ENCODE data around the gene CATSPERE.
"Not testable (repeated sequence)": the region's sequence is repeated elsewhere in the genome, so short reads cannot be mapped to it uniquely, and the experiment has no call there.

CATSPERE gene

DNA sequence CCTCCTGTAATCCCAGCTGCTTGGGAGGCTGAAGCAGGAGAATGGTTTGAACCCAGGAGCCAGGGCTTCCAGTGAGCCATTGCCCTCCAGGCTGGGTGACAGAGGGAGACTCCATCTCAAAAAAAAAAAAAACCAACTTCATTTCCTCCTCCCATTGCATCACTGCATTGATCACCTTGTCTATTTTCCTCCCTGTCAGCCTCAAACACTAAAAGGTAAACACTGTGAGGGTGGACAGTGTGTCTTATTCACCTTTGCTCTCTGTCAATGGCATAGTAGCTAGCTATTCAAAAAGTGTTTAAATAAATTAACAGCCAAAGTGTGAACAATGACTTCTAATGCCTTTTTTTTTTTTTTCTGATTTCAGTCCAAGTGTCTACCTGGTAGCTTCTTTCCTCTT is 178.5 kb downstream of the CATSPERE start:
- DNase-seq: no peak

DNA sequence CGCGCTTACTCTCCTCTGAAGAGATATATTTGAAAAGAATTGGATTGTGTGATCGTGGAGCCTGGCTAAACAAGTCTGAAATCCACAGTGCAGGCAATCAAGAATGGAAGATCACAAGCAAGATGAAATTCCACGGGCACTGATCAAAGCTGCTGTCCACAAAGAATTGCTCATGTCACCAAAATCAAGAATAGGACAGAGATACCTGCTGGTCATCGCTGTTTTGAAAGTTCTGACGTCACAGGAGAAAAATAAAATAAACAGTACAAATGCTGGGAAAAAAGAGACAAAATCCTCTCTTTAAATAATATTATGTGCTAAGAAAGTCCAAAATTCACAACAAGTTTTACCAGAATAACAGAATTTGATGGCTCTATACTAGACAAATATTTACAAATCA is 179.8 kb downstream of the CATSPERE start:
- DNase-seq: no peak

DNA sequence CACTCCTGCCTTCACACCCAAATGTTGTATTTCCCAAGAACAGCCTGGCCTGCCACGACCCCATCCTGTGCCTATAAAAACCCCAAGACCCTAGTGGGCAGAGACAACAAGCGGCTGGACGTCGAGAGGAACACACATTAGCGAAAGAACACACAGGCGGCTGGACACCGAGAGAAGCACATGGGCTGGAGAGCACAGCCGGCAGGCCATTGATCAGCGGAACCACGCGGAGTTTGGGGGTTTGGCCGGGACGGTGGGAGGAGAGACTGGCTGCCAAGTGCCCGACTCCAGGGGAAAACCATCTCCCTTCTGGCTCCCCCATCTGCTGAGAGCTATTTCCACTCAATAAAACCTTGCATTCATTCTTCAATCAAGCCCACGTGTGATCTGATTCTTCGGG is 181.5 kb downstream of the CATSPERE start:
- DNase-seq: no peak

DNA sequence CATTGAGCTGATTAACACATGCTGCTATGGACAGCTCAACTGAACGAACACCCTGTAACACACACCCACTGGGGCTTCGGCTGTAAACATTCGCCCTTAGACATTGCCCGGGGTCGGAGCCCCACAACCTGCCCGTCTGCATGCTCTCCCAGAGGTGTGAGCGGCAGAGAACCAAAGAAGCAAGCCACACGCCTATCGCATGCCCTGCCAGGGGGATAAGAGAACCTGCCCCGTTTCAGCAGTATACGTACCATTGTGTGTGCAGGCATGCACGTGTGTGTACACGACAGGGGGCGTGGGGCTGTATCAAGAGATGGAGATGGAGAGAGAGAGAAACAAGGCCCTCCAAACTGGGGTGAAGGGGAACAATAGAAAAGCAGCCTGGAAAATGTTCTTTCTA is 181.9 kb downstream of the CATSPERE start:
- no peak for DNase-seq

DNA sequence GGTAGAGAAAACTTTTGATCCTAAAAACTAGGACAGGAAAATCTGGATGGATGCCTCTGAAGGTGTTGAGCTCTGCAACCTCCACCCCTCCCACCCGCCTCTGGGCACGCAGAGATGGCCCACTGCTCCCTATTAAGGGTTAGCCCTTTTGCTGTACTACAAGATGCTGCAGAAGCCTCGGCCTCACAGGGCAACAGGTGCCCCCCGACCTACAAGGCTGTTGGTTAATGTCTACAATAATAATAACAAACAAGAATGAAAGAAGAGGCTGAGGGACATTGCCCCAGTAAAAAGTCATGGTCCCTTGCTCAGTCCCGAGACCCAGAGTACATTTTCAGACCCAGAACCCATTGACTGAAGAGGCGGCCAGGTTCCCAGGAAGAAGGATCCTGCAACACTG is 184.3 kb downstream of the CATSPERE start:
- DNase-seq: no peak

DNA sequence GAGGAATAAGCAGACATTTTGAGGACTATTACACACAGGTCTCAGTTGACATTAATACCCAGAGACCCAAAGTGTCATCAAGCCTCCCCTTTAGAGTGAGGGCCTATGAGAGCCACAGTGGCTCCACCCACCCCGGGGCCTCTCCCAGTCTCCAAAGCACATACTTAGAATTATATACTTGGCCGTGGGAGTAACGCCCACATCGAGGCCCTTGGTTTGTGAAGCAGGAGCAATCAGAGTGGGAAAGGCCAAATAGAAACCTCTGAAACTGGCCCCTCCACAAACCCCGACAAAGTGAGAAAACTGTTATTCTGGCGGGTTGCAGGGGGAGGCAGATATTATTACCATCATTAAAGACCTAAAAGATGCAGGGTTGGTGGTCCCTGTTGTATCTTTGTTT is 184.8 kb downstream of the CATSPERE start:
- no peak for DNase-seq

DNA sequence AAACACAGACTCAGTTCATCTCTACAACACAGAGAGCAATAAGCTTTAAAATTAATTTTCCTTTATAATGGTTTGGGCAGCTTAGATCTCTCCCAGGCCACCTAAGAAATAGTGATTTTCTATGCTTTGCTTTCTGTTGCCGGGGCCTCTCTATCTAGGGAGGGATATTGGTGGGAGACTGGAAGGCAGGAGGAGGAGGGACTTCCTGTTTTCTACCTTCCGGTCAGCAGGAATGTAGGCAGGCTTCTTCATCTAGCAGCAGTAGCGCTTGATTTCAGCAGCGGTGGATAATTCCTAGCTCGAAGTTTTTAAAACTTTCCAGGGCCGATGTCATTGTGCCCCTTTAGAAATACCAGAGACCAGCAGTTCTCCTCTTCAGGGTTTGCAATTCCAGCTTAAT is 186.7 kb downstream of the CATSPERE start:
- no peak for DNase-seq

DNA sequence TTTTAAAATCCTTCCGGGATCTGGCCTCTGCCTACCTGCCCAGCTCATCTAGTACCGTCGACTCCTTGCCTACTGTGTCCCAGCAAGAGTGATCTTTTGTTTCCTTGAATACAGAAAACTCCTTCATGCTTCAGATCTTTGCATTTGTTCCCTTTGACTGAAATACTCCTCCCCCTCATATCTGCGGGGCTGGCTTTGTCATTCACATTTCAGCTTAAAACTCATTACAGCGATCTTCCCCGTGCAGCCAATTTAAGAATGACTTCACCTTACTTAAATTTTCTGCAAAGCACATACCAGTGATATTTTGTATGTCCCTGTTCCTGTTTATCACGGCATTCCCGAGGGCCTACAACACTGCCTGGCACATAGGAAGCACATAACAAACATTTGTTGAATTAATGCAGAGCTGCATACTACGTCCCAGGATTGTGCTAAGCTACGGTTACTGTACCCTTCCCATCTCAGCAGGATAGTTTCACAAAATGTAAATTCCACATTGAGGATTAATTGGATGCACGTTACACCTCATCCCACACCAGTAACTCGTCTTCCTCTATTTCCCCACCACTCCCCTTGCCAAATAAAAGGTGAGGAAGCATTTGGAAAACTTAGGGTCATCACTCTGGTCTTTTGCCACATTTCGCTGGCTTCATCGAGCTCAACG is 191.0 kb downstream of the CATSPERE start:
- DNase-seq: no peak

DNA sequence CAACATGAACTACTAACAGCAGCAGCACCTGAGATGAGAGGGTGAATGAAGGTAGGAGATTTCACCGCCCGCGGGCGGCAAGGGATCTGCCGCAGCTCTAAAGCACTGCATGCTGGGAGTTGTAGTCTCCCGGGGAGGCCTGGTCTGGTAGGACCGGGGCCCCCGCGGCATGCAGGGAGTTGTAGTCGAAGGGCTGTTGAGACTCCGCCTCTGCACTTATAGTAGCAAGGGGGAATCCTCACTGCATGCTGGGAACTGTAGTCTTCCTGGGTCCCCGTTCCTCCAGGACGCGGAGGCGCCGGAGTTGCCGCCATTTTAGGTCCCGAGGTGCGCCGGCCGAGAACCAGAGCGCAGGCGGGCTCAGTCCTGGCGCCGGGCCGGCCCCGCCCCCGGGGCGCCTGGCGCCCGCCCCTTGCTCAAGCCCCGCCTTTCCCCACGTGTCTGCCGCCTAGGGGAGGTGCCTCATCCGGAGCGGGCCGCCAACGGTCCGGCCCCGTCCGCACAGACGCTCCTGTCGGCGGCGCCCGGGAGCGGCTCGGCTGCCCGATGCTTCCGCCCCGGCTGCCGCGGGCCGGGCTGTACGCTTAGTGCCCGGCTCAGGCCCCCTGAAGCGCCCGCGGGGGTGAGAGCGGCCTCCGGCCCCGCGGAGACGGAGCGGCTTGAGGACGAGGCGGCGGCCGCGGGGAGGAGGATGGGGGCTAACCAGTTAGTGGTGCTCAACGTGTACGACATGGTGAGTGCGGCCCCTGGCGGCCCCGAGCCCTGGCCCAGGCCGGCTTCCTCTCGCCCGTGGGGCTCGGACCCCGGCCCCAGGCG is 191.8 kb downstream of the CATSPERE start, which contains the start of gene DESI2:
Gene DESI2, plus strand, starts transcription at position 504 of the 816 bp plus-strand sequence. Its CDS starts 188 bp downstream, at position 692.
- peak; percentile 99 for DNase-seq

DNA sequence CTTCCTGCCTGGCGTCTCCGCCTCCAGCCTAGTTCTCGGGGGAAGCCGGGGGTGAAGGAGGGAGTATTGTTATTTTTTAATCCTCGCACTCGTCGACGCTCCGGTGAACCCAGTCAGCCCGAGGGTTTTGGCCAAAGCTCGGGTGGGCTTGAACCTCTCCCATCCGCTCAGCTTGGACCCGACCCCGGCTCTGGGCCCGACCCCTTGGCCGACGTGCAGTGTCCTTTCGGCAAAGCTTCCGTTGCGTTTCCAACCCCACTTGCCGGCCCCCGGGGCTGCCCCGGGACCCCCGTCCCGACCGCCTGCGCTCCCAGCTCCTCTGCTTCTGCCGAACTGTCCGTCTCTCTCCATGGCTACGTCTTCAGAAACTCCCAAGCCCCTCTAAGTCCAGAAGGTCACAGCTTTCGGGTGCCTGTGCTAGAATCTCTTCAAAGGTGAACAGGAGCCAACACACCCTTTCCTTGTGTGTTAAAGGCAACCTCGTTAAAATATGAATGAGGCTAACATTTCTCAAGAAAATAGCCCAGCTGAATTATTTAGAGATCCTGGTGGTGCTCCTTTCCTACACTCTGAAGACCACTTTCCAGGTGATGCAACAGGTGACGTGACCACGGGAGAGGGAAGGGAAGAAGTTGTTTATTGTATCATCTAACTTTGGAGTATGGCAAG is 192.5 kb downstream of the CATSPERE start:
- peak; percentile 4 for DNase-seq

DNA sequence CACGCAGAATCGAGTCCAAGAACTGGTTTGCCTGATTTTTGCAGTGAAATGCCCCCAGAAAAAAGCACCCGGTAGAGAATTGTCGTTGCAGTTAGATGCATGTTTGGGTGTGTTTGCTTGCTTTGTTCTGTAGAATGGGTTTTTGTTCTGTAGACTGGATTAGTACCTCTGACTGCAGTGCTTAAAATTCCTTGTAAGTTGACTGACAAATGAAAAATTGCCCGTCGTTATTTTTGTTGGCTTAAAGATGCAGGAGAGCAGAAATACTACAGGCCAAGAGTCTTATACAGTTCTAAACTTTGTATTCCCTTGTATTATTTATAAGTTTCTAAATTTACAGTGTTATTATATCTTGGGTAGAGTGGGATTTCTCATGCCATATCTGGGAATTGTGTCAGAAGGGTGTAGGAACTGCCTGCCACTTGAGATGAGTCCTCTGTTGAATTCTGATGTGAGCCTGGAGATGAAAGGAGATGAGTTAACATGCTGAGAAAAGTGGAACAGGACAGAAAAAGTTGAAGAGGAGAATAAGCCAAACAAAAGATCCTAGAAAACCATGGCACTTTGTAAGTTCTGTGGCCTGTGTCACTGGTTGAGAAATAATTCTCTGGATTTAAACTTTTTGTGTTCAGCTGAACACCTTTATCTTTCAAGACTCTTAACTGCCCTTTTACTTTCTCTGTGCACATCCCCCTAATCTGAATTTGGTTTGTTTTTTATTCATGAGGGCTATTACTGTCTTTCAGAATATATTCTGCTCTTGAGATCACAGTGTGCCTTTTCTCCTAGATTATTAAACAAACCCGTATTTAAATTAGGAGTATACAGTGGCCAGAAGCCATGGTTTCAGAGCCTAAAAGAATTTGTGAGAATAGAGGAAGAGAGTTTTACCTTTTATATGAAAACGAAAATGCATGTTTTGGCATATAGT is 193.3 kb downstream of the CATSPERE start:
- DNase-seq: no peak

DNA sequence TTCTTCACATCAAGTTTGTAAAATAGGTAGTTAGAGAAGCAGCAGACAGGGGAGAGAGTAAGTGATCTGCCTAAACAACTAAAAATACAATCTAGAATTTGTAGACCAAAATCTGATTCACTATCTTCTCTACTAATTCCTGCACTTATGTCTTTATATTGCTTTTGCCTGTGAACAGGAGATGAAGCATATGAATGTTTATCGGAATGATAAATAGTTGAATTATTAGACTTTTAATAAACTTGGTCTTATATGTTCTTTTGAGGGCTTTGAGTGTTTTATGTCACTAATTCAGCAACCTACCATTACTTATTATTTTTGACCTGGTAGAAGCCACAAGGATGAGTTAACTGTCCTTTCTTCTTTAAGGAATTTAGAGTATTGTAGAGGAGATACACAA is 194.1 kb downstream of the CATSPERE start:
- no peak for DNase-seq

DNA sequence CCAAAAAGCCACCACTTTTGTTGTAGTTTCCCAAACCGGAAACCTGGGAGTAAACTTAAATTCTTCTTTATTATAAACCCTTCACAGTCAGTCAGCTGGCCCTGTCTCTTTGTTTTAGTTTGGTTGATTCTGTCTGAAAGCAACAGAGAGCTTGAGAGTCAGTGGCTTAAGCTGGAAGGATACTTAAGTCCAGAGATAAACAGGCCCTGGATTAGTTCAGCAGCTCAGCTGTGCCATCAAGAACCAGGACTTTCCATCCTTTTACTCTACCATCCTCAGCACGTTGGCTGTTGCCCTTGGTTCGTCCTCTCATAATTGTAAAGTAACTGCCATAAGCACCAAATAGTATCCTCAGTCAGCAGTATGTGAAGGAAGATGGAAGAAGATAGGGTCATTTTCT is 196.3 kb downstream of the CATSPERE start:
- DNase-seq: no peak

DNA sequence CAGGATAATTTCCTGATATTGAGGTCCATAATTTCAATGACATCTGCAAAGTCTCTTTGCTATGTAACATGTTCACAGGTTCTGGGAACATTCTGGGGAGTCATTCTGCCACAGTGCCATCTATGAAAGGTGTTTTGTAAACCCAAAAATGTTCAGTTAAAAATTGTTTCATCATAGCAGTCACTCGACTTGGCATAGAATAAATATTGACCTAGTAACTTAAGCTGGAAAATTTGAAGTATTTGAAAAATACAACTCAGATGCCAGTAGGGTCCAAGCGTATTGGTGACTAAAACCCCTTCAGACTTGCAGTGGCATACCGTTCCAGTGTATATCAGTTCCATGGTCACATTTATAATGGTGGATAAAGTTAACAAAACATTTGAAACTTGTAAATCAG is 198.6 kb downstream of the CATSPERE start:
- no peak for DNase-seq

DNA sequence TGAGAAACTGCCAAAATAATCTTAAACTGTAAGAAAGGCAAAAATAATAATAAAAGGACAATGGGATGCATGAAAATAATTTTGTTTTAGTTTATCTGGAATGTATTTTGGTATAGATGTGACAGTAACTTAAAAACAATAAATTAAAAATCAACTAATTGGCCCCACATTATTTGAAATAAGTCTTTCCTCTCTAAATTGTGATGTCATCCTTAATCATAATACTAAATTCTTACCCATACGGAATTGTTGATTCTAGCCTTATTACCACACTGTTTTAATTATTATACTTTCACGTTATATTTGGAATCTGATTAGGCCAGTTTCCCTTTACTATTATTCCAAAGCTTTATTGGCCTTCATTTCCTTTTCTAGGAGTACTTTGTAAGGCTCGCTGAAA is 199.5 kb downstream of the CATSPERE start:
- no peak for DNase-seq

DNA sequence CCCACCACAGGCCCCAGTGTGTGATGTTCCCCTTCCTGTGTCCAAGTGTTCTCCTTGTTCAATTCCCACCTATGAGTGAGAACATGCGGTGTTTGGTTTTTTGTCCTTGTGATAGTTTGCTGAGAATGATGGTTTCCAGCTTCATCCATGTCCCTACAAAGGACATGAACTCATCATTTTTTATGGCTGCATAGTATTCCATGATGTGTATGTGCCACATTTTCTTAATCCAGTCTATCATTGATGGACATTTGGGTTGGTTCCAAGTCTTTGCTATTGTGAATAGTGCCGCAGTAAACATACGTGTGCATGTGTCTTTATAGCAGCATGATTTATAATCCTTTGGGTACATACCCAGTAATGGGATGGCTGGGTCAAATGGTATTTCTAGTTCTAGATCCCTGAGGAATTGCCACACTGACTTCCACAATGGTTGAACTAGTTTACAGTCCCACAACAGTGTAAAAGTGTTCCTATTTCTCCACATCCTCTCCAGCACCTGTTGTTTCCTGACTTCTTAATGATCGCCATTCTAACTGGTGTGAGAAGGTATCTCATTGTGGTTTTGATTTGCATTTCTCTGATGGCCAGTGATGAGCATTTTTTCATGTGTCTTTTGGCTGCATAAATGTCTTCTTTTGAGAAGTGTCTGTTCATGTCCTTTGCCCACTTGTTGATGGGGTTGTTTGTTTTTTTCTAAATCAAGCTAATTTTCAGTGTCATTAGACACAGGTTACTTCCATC is 200.7 kb downstream of the CATSPERE start:
- DNase-seq: not testable (repeated sequence)

DNA sequence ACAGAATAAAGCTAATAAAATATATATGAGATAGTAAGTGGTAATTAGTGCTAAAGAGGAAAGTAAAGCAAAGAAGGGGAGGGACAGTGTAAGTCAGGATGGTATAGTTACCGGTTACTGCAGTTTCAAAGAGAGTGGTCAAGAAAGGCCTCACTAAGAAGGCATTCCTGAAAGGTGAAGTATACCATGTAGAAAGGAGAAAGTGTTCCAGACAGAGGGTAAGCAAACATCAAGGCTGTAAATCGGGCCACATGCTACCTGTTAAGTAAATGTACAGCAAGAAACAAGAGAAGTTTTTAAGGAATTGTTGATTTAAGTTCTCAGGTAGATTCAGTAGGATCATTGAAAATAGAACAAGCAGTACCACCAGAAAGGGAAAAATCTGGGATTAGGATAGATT is 201.5 kb downstream of the CATSPERE start:
- DNase-seq: no peak

DNA sequence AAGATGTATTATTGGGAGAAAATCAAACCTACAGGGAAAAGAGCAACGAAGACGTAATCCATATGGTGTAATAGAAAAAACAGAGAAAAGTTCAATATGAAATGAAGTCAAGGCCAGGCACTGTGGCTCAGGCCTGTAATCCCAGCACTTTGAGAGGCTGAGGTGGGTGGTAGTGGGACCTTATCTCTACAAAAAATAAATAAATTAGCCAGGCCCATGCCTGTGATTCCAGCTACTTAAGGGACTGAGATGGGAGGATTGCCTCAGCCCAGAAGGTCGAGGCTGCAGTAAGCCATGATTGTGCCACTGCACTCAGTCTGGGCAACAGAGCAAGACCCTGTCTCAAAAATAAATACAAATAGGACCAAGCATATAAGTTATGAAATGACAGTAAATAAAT is 203.3 kb downstream of the CATSPERE start:
- DNase-seq: no peak

DNA sequence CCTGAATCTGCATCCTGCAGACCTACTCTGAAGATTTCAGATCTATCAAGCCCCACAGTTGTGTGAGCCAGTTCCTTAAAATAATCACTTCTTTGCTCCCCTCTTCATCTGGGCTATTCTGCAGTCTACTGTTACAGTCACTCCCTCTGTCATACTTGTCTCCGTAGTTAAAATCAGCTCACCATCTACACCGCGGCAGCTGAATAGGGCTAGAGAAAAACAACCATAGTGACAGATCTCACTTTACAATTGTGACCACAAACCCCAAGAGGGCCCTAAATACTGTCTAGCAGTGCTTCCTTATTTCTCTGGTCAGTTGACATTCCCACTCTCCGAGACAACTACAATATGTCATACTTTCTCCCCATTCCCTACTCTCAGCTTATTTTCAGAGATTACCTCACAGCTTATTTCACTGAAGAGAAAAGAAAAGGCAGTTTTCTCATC is 204.7 kb downstream of the CATSPERE start:
- peak; percentile 11 for DNase-seq

DNA sequence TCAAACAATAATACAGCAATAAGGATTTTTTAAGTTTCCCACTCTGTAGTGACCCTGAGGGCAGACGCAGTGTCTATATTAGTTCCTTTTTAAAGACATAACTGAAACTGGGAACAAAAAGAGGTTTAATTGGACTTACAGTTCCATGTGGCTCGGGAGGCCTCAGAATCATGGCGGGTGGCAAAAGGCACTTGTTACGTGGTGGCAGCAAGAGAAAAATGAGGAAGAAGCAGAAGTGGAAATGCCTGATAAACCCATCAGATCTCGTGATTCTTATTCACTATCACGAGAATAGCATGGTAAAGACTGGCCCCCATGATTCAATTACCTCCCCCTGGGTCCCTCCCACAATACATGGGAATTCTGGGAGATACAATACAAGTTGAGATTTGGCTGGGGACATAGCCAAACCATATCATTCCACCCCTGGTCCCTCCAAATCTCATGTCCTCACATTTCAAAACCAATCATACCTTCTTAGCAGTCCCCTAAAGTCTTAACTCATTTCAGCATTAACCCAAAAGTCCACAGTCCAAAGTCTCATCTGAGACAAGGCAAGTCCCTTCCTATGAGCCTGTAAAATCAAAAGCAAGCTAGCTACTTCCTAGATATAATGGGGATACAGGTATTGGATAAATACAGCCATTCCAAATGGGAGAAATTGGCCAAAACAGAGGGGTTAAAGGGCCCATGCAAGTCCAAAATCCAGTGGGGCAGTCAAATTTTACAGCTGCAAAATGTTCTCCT is 205.8 kb downstream of the CATSPERE start:
- not testable (repeated sequence) for DNase-seq

DNA sequence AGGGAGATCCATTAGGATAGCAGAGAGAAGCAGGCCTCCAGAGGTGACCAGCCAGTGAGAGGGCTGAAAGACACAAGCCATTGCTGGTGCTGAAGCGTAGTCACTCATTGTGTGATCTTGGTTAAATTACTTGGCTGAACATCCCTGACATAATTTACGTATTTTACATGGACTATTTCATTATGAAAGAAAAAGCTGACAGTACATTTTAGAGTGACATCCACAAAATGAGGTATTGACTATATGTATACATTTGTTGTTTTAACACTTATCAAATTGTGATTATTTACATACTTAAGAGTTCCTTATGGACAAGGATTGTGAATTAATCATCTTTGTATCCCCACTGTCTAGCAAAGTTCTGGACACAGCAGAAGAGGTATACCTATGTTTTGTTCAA is 206.7 kb downstream of the CATSPERE start:
- DNase-seq: no peak

All from CD4-positive, alpha-beta T cell treated with Interleukin-10 for 1 hour (primary cell).